Measurements from ENCODE around the gene CUL7. TPM values are rescaled to one million over a fixed set of nuclear protein-coding genes. Genes with fewer than 3 reads are reported as not detected.

Gene CUL7
- total RNA-seq, 1 experiment from 2014 or later, result 34.1 TPM

GRCh38 chr6:43050981-43051380 is 2.7 kb downstream of the CUL7 start:
- Histone ChIP-seq H3K4me2 (ENCODE audit: low read length) (no peak overlapping the region), H3K36me3 (ENCODE audit: control insufficient read depth in 1 of 2, insufficient read depth in 2 of 2, low read length in 2 of 2) (peaks cover 14% of the 10 kb centered on the region in 2 experiments; a peak in 3 of 4 replicates)
- POLR2A ChIA-PET, result no interaction called here

More at GRCh38 chr6:43050981-43051380, 2.7 kb downstream of the CUL7 start:
- no peaks in the 10 kb centered on the region for H3K27me3 ChIP-seq (ENCODE audit: insufficient read depth, low read length)
- no peak for DNase-seq (ENCODE audit: low read depth, low spot score)
- no peaks in the 10 kb centered on the region for H3K9me3 ChIP-seq (ENCODE audit: control insufficient read depth in 1 of 2, insufficient read depth in 1 of 2, low read depth in 1 of 2, low read length in 2 of 2)
- TF ChIP-seq POLR2AphosphoS5 (IDR thresholded peaks at IDR 0.05; ENCODE audit: low read depth, low read length), result no peak
- no peak for TF ChIP-seq YY1 (IDR thresholded peaks at IDR 0.05; ENCODE audit: extremely low read depth, insufficient replicate concordance, low read depth, low read length)
- TF ChIP-seq ATF3 (IDR thresholded peaks at IDR 0.05), result no peak
- TF ChIP-seq ZBTB33 (IDR thresholded peaks at IDR 0.05; ENCODE audit: extremely low read depth, insufficient replicate concordance, low read length), result no peak
- no peak for TF ChIP-seq CBX3 (IDR thresholded peaks at IDR 0.05; ENCODE audit: low read depth)
- TF ChIP-seq FOSL1 (IDR thresholded peaks at IDR 0.05; ENCODE audit: low read depth), result no peak
- no peak for TF ChIP-seq SIN3A (IDR thresholded peaks at IDR 0.05; ENCODE audit: low read depth)
- TF ChIP-seq EZH2phosphoT487 (IDR thresholded peaks at IDR 0.05; ENCODE audit: borderline replicate concordance), result no peak
- TF ChIP-seq CTCF (IDR thresholded peaks at IDR 0.05 in 2 of 3, conservative IDR thresholded peaks at IDR 0.05 in 1 of 3; ENCODE audit: borderline replicate concordance in 1 of 3, insufficient read depth in 1 of 3, low read depth in 2 of 3, low read length in 2 of 3), result no peak
- TF ChIP-seq ZNF274 (IDR thresholded peaks at IDR 0.05; ENCODE audit: low read depth, low read length), result no peak
- no peak for TF ChIP-seq EGR1 (IDR thresholded peaks at IDR 0.05; ENCODE audit: low read depth)
- TF ChIP-seq SP1 (IDR thresholded peaks at IDR 0.05; ENCODE audit: low read depth), result no peak
- no peak for TF ChIP-seq POLR2A (IDR thresholded peaks at IDR 0.05; ENCODE audit: borderline replicate concordance, extremely low read depth, insufficient read depth, insufficient read length)
- no peak for TF ChIP-seq ELF1 (IDR thresholded peaks at IDR 0.05; ENCODE audit: borderline replicate concordance, low read depth)
- TF ChIP-seq SRF (IDR thresholded peaks at IDR 0.05; ENCODE audit: low read depth), result no peak
- no peak for TF ChIP-seq ZFX (IDR thresholded peaks at IDR 0.05)
- TF ChIP-seq REST (IDR thresholded peaks at IDR 0.05; ENCODE audit: low read depth), result no peak
- TF ChIP-seq RAD21 (IDR thresholded peaks at IDR 0.05; ENCODE audit: low read depth), result no peak
- TF ChIP-seq JUND (IDR thresholded peaks at IDR 0.05), result no peak
- TF ChIP-seq CEBPB (IDR thresholded peaks at IDR 0.05; ENCODE audit: low read depth), result no peak
- ChIA-PET RAD21 (ENCODE audit: low non-redundant PET in 1 of 2, low total read pairs in 2 of 2, uncharacterized antibody in 2 of 2, unreplicated experiment in 2 of 2) (no interaction called here), CTCF (no interaction called here)
- H3K9me2 ChIP-seq (ENCODE audit: insufficient read depth), result no peaks in the 10 kb centered on the region
- peaks cover 25% of the 10 kb centered on the region for H3K79me2 ChIP-seq (ENCODE audit: insufficient read depth, low read length)
- H4K20me1 ChIP-seq (ENCODE audit: insufficient read depth), result no peaks in the 10 kb centered on the region
- intact Hi-C loops (cut with micrococcal nuclease), result no loop called here
- BruUV-seq (replicated peaks), result no TSS peak
- H3K9ac ChIP-seq (ENCODE audit: low read length), result no peak overlapping the region
- no peak for ATAC-seq
- H3K27ac ChIP-seq (ENCODE audit: low read depth, low read length), result no peak overlapping the region
- no peak overlapping the region for H3K4me3 ChIP-seq (replicated peaks in 1 of 2; ENCODE audit: low read depth in 1 of 2, low read length in 2 of 2)
- H2AFZ ChIP-seq (ENCODE audit: low read depth, low read length, poor library complexity, severe bottlenecking), result no peak overlapping the region
- peaks cover 6 to 21% of the 10 kb centered on the region in 2 experiments; a peak in 3 of 4 replicates for H3K4me1 ChIP-seq (ENCODE audit: control insufficient read depth in 1 of 2, insufficient read depth in 2 of 2, low read length in 2 of 2)

Data from HCT116 (cell line).